SK-N-SH (cell line): ENCODE data around the gene HLA-DRB1. TPM values are rescaled to one million over a fixed set of nuclear protein-coding genes. Genes with fewer than 3 reads are reported as not detected.

Source experiments
- CTCF ChIA-PET: fragments of 300-600, 350-600 bp; formaldehyde crosslinking; extraction: SDS; loops from one replicate; lab custom pipeline; 2021; lab: Yijun Ruan, JAX
- POLR2A ChIA-PET: fragments of 350-600 bp; sonication (Branson Sonifier 250); formaldehyde crosslinking; extraction: SDS; loops from one replicate; lab custom pipeline; 2020; ENCODE audit warnings: antibody characterized with exemption, inconsistent platforms; lab: Yijun Ruan, JAX
- DNase-seq: peaks from one replicate; pipeline ENCODE4 v3.0.0; 2012
- H2AFZ ChIP-seq: fragments of 200-600 bp; sonication (generic); 2 replicates; pipeline ENCODE4 v1.8.1; 2016; ENCODE audit warnings: antibody characterized with exemption, mild to moderate bottlenecking, low read depth
- H3F3A ChIP-seq: fragments of 200-600 bp; sonication (generic); replicated peaks from 2 replicates; pipeline ENCODE3; 2016; ENCODE audit warnings: antibody characterized with exemption, mild to moderate bottlenecking; ENCODE audit not compliant: insufficient read depth
- H3K27ac ChIP-seq, 2 experiments: fragments of 200-500 bp in 1 of 2; fragments of 200-600 bp in 1 of 2; sonication (Bioruptor generic) in 1 of 2; sonication (generic), shearing (Covaris generic) in 1 of 2; 2 replicates each; pipeline versions ENCODE4 v1.5.1 to v1.6.1; 2014 to 2016; ENCODE audit warnings: low read depth in 2 of 2, inconsistent platforms in 1 of 2, low read length in 1 of 2, mild to moderate bottlenecking in 1 of 2, mixed read lengths in 1 of 2
- H3K27me3 ChIP-seq: fragments of 200-600 bp; sonication (generic), shearing (Covaris generic); 2 replicates; pipeline ENCODE4 v1.6.1; 2016; ENCODE audit warnings: mixed run types; ENCODE audit not compliant: insufficient read depth
- H3K36me3 ChIP-seq, 2 experiments: fragments of 200-500 bp in 1 of 2; fragments of 200-600 bp in 1 of 2; sonication (Bioruptor generic) in 1 of 2; sonication (generic) in 1 of 2; replicated peaks in 1 of 2; 2 replicates each; pipeline versions ENCODE3 to v1.5.1; 2014 to 2016; ENCODE audit warnings: low read length in 1 of 2, mild to moderate bottlenecking in 1 of 2; ENCODE audit not compliant: insufficient read depth in 2 of 2, control insufficient read depth in 1 of 2
- H3K4me1 ChIP-seq, 2 experiments: fragments of 200-500 bp in 1 of 2; fragments of 200-600 bp in 1 of 2; sonication (Bioruptor generic) in 1 of 2; sonication (generic), shearing (Covaris generic) in 1 of 2; 2 replicates each; pipeline versions ENCODE4 v1.5.1 to v1.6.1; 2014 to 2016; ENCODE audit warnings: low read depth in 1 of 2, low read length in 1 of 2, mixed run types in 1 of 2; ENCODE audit not compliant: insufficient read depth in 2 of 2, control insufficient read depth in 1 of 2
- H3K4me2 ChIP-seq: fragments of 200-600 bp; sonication (generic), shearing (Covaris generic); 2 replicates; pipeline ENCODE4 v1.6.1; 2017; ENCODE audit warnings: mixed run types
- H3K4me3 ChIP-seq, 2 experiments: fragments of 200-500 bp in 1 of 2; fragments of 200-600 bp in 1 of 2; sonication (Bioruptor generic) in 1 of 2; sonication (generic), shearing (Covaris generic) in 1 of 2; 2 replicates each; pipeline versions ENCODE4 v1.5.1 to v1.8.1; 2014 to 2016; ENCODE audit warnings: low read depth in 2 of 2, inconsistent platforms in 1 of 2, low read length in 1 of 2, mild to moderate bottlenecking in 1 of 2, mixed read lengths in 1 of 2, moderate library complexity in 1 of 2
- H3K79me2 ChIP-seq: fragments of 200-600 bp; sonication (generic); 2 replicates; pipeline ENCODE4 v1.8.1; 2017; ENCODE audit warnings: mild to moderate bottlenecking; ENCODE audit not compliant: insufficient read depth
- H3K9ac ChIP-seq: fragments of 200-600 bp; sonication (generic); 2 replicates; pipeline ENCODE4 v1.6.1; 2017; ENCODE audit warnings: mixed run types
- H3K9me2 ChIP-seq: fragments of 200-600 bp; sonication (generic); 2 replicates; pipeline ENCODE4 v1.6.1; 2017; ENCODE audit warnings: mixed run types
- H3K9me3 ChIP-seq: fragments of 200-600 bp; sonication (generic); 2 replicates; pipeline ENCODE4 v1.6.1; 2017; ENCODE audit warnings: mixed run types, mild to moderate bottlenecking, moderate library complexity
- H4K20me1 ChIP-seq: fragments of 200-600 bp; sonication (generic); 2 replicates; pipeline ENCODE4 v1.6.1; 2017; ENCODE audit warnings: mild to moderate bottlenecking, mixed run types; ENCODE audit not compliant: insufficient read depth
- CHD2 ChIP-seq: fragments of 150-350 bp; IDR thresholded peaks from 2 replicates; pipeline ENCODE4 v1.6.1; 2018; ENCODE audit warnings: low read length; ENCODE audit not compliant: partially characterized antibody
- ELF1 ChIP-seq: IDR thresholded peaks from 2 replicates; pipeline ENCODE4 v1.4.0; 2012
- EP300 ChIP-seq, 2 experiments: IDR thresholded peaks; 2 replicates each; pipeline versions ENCODE4 v1.4.0 to v1.6.1; 2012; ENCODE audit warnings: borderline replicate concordance in 1 of 2, low read depth in 1 of 2, low read length in 1 of 2
- EZH2phosphoT487 ChIP-seq: fragments of 200-600 bp; sonication (generic); IDR thresholded peaks from 2 replicates; pipeline ENCODE4 v1.6.1; 2017; ENCODE audit warnings: low read depth, mixed run types, mild to moderate bottlenecking, antibody characterized with exemption, moderate library complexity, borderline replicate concordance
- FOXJ3 ChIP-seq: sonication (generic); formaldehyde crosslinking; IDR thresholded peaks from 2 replicates; pipeline ENCODE4 v1.5.1; 2020; ENCODE audit warnings: mild to moderate bottlenecking, missing genetic modification reagents
- FOXM1 ChIP-seq: IDR thresholded peaks from 2 replicates; pipeline ENCODE4 v1.4.0; 2012; ENCODE audit warnings: low read depth, mild to moderate bottlenecking
- POLR2AphosphoS5 ChIP-seq: IDR thresholded peaks from 2 replicates; pipeline ENCODE4 v1.6.1; 2012; ENCODE audit warnings: low read depth, low read length
- RCOR1 ChIP-seq: fragments of 150-350 bp; IDR thresholded peaks from 2 replicates; pipeline ENCODE4 v1.6.1; 2017; ENCODE audit warnings: antibody characterized with exemption, low read length
- RXRA ChIP-seq: IDR thresholded peaks from 2 replicates; pipeline ENCODE4 v1.4.0; 2012; ENCODE audit warnings: low read depth, mild to moderate bottlenecking, borderline replicate concordance
- TCF12 ChIP-seq: IDR thresholded peaks from 2 replicates; pipeline ENCODE4 v1.4.0; 2012
- WGBS: methylation state at CpG from one replicate; pipeline ENCODE4 v1.1.6; 2017; ENCODE audit warnings: low lambda C conversion rate; 5-methylcytosine and 5-hydroxymethylcytosine counted together
- polyA plus RNA-seq, 3 experiments: library from polyadenylated mRNA; depleted of rRNA; stranded (reverse); fragments of >200 nt; gene quantifications; 2 replicates each; pipeline ENCODE4 v1.2.3, GENCODE V29; 2012
- small RNA-seq, 7 experiments: library from RNA; depleted of rRNA; stranded (forward); fragments of <200 nt; gene quantifications; one replicate each; pipeline ENCODE3, GENCODE V24; 2012
- TF ChIP-seq, protein P1 (sequence below): IDR thresholded peaks from 2 replicates; pipeline ENCODE4 v1.4.0; 2012; ENCODE audit warnings: low read depth, borderline replicate concordance
- TF ChIP-seq, protein P2 (sequence below): fragments of 150-350 bp; IDR thresholded peaks from 2 replicates; pipeline ENCODE4 v1.6.1; 2016; ENCODE audit warnings: mild to moderate bottlenecking, low read depth, low read length
- TF ChIP-seq, protein P3 (sequence below): fragments of 150-350 bp; IDR thresholded peaks from 2 replicates; pipeline ENCODE4 v1.6.1; 2017; ENCODE audit warnings: antibody characterized with exemption, low read length, low read depth, borderline replicate concordance

HLA-DRB1 gene
- polyA plus RNA-seq, 1 of the 3 experiments (the other 2 are of a cell fraction), result not detected

DNA sequence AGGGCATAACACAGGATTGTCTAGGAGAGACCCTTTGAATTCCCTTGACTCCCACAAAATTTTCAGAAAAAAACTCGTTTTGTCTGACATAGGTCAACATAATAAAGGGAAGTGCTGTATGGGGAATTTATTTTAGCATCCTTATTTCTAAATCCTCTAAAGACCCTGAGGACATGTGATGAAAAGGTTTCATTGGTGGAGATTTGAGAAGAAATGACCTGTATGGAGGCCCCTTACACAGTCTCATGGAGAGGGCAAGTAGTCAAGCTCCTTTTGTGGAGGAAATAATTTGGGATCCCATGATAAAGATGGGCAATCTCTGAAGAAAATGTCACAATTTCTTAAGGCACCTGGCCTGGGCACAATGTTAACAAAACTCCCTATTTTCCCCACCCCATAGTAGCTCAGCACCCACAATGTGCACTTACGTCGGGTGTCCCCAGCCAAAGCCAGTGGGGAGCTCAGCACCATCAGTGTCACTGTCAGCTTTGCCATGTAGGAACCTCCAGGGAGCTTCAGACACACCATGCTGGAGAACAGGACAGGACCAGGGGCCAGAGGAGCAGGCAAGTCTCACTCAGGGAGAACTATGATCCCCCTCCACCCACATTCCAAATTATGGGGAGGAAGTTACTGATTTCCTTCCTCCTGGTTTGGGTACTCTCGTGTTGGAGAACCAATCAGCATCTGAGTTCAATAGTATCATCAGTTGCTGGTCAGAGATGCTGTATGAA, 59.8 kb downstream of the HLA-DRB1 start, which contains the start of gene HLA-DRB5:
HLA-DRB5 (minus strand) TSS at position 591 of the 734 bp plus-strand sequence; CDS start at position 528, 63 bp downstream.
- POLR2A ChIA-PET, result no interaction called here
- 0% methylated on average over 1 of the region's 4 CpGs for WGBS

More for the DNA sequence above, 59.8 kb downstream of the HLA-DRB1 start, which contains the start of gene HLA-DRB5:
- no peak within 1 kb of the TSS for H3K4me2 ChIP-seq
- H3K27me3 ChIP-seq, result no peaks in the 10 kb centered on the region
- no peak within 1 kb of the TSS for H3K9ac ChIP-seq
- H3K36me3 ChIP-seq, result no peaks in the 10 kb centered on the region
- no peaks in the 10 kb centered on the region for H3K9me3 ChIP-seq
- H3K9me2 ChIP-seq, result no peaks in the 10 kb centered on the region
- H3K27ac ChIP-seq, result no peak within 1 kb of the TSS
- no peaks in the 10 kb centered on the region for H4K20me1 ChIP-seq
- H3F3A ChIP-seq, result no peaks in the 10 kb centered on the region
- H3K4me3 ChIP-seq, result no peak within 1 kb of the TSS
- no peaks in the 10 kb centered on the region for H3K79me2 ChIP-seq
- H2AFZ ChIP-seq, result no peak within 1 kb of the TSS
- CTCF ChIA-PET, result no interaction called here
- TF ChIP-seq EP300 (IDR thresholded peaks at IDR 0.05; ENCODE audit: borderline replicate concordance in 1 of 2, low read depth in 1 of 2, low read length in 1 of 2) (no peak), ELF1 (no peak), FOXM1 (no peak), TCF12 (no peak), POLR2AphosphoS5 (no peak), RCOR1 (no peak), RXRA (no peak), FOXJ3 (CRISPR knock-in tag) (no peak), EZH2phosphoT487 (no peak), CHD2 (no peak)
- TF ChIP-seq, protein P1, sequence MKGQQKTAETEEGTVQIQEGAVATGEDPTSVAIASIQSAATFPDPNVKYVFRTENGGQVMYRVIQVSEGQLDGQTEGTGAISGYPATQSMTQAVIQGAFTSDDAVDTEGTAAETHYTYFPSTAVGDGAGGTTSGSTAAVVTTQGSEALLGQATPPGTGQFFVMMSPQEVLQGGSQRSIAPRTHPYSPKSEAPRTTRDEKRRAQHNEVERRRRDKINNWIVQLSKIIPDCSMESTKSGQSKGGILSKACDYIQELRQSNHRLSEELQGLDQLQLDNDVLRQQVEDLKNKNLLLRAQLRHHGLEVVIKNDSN, result no peak
- TF ChIP-seq, protein P2, sequence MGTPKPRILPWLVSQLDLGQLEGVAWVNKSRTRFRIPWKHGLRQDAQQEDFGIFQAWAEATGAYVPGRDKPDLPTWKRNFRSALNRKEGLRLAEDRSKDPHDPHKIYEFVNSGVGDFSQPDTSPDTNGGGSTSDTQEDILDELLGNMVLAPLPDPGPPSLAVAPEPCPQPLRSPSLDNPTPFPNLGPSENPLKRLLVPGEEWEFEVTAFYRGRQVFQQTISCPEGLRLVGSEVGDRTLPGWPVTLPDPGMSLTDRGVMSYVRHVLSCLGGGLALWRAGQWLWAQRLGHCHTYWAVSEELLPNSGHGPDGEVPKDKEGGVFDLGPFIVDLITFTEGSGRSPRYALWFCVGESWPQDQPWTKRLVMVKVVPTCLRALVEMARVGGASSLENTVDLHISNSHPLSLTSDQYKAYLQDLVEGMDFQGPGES, result no peak
- TF ChIP-seq, protein P3, sequence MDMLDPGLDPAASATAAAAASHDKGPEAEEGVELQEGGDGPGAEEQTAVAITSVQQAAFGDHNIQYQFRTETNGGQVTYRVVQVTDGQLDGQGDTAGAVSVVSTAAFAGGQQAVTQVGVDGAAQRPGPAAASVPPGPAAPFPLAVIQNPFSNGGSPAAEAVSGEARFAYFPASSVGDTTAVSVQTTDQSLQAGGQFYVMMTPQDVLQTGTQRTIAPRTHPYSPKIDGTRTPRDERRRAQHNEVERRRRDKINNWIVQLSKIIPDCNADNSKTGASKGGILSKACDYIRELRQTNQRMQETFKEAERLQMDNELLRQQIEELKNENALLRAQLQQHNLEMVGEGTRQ, result no peak
- DNase-seq, result no peak
- no peaks in the 10 kb centered on the region for H3K4me1 ChIP-seq

Small RNA genes within 50 kb of the gene (small RNA-seq; reads per million reads assigned to genes)
- 0 to 1.1 (median 0) reads per million in 7 experiments for gene RNU1-61P

Other genes starting within 250 kb of the HLA-DRB1 start
- not detected in 2 replicates for gene TSBP1, start 217.9 kb downstream of the HLA-DRB1 start, polyA plus RNA-seq (2012; rRNA removed)
- not detected in 2 replicates for gene BTNL2, start 182.7 kb downstream of the HLA-DRB1 start, polyA plus RNA-seq (2012; rRNA removed)
- gene HLA-DRA, start 150.0 kb downstream of the HLA-DRB1 start, polyA plus RNA-seq (2012; rRNA removed), result 0.10 TPM in 1 of 2 replicates, not detected in the other
- not detected in 2 replicates for gene HLA-DRB5, start 59.6 kb downstream of the HLA-DRB1 start, polyA plus RNA-seq (2012; rRNA removed)
- not detected in 2 replicates for gene HLA-DQA1, start 47.6 kb upstream of the HLA-DRB1 start, polyA plus RNA-seq (2012; rRNA removed)
- gene HLA-DQB1, start 76.8 kb upstream of the HLA-DRB1 start, polyA plus RNA-seq (2012; rRNA removed), result not detected in 2 replicates
- not detected in 2 replicates for gene HLA-DQA2, start 151.5 kb upstream of the HLA-DRB1 start, polyA plus RNA-seq (2012; rRNA removed)
- not detected in 2 replicates for gene HLA-DQB2, start 173.7 kb upstream of the HLA-DRB1 start, polyA plus RNA-seq (2012; rRNA removed)
- not detected in 2 replicates for gene HLA-DOB, start 227.2 kb upstream of the HLA-DRB1 start, polyA plus RNA-seq (2012; rRNA removed)
- 14.0 and 19.9 TPM in 2 replicates for gene TAP2, start 248.9 kb upstream of the HLA-DRB1 start, polyA plus RNA-seq (2012; rRNA removed)